WTC11 (cell line): ENCODE measurements around the gene TUBB4B. TPM values are rescaled to one million over a fixed set of nuclear protein-coding genes. Genes with fewer than 3 reads are reported as not detected.
A peak's percentile ranks its signal among the peaks of the same experiment; 100 is the strongest.

ENCODE experiments used
- ATAC-seq: fragments of 200-7000 bp; cut with Tn5 transposase; 2 replicates; pipeline ENCODE4 v1.10.0; 2021; ENCODE audit warnings: mild to moderate bottlenecking, moderate library complexity
- CTCF ChIA-PET: fragments of 300-600 bp; sonication (Branson Sonifier 250); formaldehyde crosslinking; loops from one replicate; lab custom pipeline; 2021; ENCODE audit warnings: antibody characterized with exemption; lab: Charles Lee
- POLR2A ChIA-PET: fragments of 350-600 bp; sonication (Branson Sonifier 250); formaldehyde crosslinking; loops from one replicate; lab custom pipeline; 2021; ENCODE audit warnings: antibody characterized with exemption; lab: Charles Lee
- DNase-seq: peaks from one replicate; pipeline ENCODE4 v3.0.0; 2021; ENCODE audit warnings: low spot score
- H3K27ac Mint-ChIP-seq: 2 replicates; pipeline ENCODE4 v1.8.0; 2021; ENCODE audit warnings: mixed read lengths
- H3K27me3 Mint-ChIP-seq: 2 replicates; pipeline ENCODE4 v1.8.0; 2021; ENCODE audit warnings: low read depth, mild to moderate bottlenecking, moderate library complexity, mixed read lengths
- H3K36me3 Mint-ChIP-seq: 2 replicates; pipeline ENCODE4 v1.8.0; 2021; ENCODE audit warnings: mixed read lengths
- H3K4me1 Mint-ChIP-seq: 2 replicates; pipeline ENCODE4 v1.8.0; 2022; ENCODE audit warnings: mixed read lengths
- H3K4me3 Mint-ChIP-seq: 2 replicates; pipeline ENCODE4 v1.8.0; 2021; ENCODE audit warnings: mild to moderate bottlenecking, moderate library complexity, mixed read lengths
- H3K9me3 Mint-ChIP-seq: 2 replicates; pipeline ENCODE4 v1.8.0; 2021; ENCODE audit warnings: mixed read lengths
- ARID4B ChIP-seq: sonication (generic); formaldehyde crosslinking; IDR thresholded peaks from 2 replicates; pipeline ENCODE4 v1.8.0; 2023; ENCODE audit warnings: missing genetic modification reagents, mild to moderate bottlenecking, borderline replicate concordance
- CREB1 ChIP-seq: sonication (generic); formaldehyde crosslinking; IDR thresholded peaks from 2 replicates; pipeline ENCODE4 v1.8.0; 2023; ENCODE audit warnings: mild to moderate bottlenecking, missing genetic modification reagents
- E2F5 ChIP-seq: sonication (generic); formaldehyde crosslinking; IDR thresholded peaks from 2 replicates; pipeline ENCODE4 v1.8.1; 2022; ENCODE audit warnings: mild to moderate bottlenecking, moderate library complexity, missing genetic modification reagents
- ELF4 ChIP-seq: sonication (generic); formaldehyde crosslinking; IDR thresholded peaks from 2 replicates; pipeline ENCODE4 v1.8.1; 2022; ENCODE audit warnings: low read depth, mild to moderate bottlenecking, moderate library complexity, missing genetic modification reagents
- IRF1 ChIP-seq: sonication (generic); formaldehyde crosslinking; IDR thresholded peaks from 2 replicates; pipeline ENCODE4 v1.8.0; 2023; ENCODE audit warnings: missing genetic modification reagents
- KAT7 ChIP-seq: sonication (generic); formaldehyde crosslinking; IDR thresholded peaks from 2 replicates; pipeline ENCODE4 v1.8.1; 2023; ENCODE audit warnings: missing genetic modification reagents, mild to moderate bottlenecking, borderline replicate concordance
- MAX ChIP-seq: sonication (generic); formaldehyde crosslinking; IDR thresholded peaks from 2 replicates; pipeline ENCODE4 v1.8.0; 2022; ENCODE audit warnings: mild to moderate bottlenecking, missing genetic modification reagents
- MXD4 ChIP-seq: fragments of 250-450 bp; sonication (Bioruptor Pico); IDR thresholded peaks from 2 replicates; pipeline ENCODE4 v1.8.0; 2021; ENCODE audit warnings: mild to moderate bottlenecking, moderate library complexity, borderline replicate concordance
- NR1H2 ChIP-seq: sonication (generic); formaldehyde crosslinking; IDR thresholded peaks from 2 replicates; pipeline ENCODE4 v1.9.0; 2021; ENCODE audit warnings: mild to moderate bottlenecking, moderate library complexity, missing genetic modification reagents
- NR3C1 ChIP-seq: sonication (generic); formaldehyde crosslinking; conservative IDR thresholded peaks from 2 replicates; pipeline ENCODE4 v1.8.1; 2023; ENCODE audit warnings: low read depth, mild to moderate bottlenecking, missing genetic modification reagents
- SMAD3 ChIP-seq: sonication (generic); formaldehyde crosslinking; IDR thresholded peaks from 2 replicates; pipeline ENCODE4 v1.8.0; 2022; ENCODE audit warnings: missing genetic modification reagents, mild to moderate bottlenecking, borderline replicate concordance
- TEAD1 ChIP-seq: sonication (generic); formaldehyde crosslinking; IDR thresholded peaks from 2 replicates; pipeline ENCODE4 v1.8.0; 2022; ENCODE audit warnings: mild to moderate bottlenecking, missing genetic modification reagents
- USF2 ChIP-seq: sonication (generic); formaldehyde crosslinking; IDR thresholded peaks from 2 replicates; pipeline ENCODE4 v1.8.1; 2023; ENCODE audit warnings: mild to moderate bottlenecking, missing genetic modification reagents, moderate library complexity
- ZBTB43 ChIP-seq: sonication (generic); formaldehyde crosslinking; IDR thresholded peaks from 2 replicates; pipeline ENCODE4 v1.8.1; 2023; ENCODE audit warnings: mild to moderate bottlenecking, missing genetic modification reagents
- ZNF232 ChIP-seq: sonication (generic); formaldehyde crosslinking; IDR thresholded peaks from 2 replicates; pipeline ENCODE4 v1.8.0; 2022; ENCODE audit warnings: mild to moderate bottlenecking, missing genetic modification reagents
- ZNF263 ChIP-seq: sonication (generic); formaldehyde crosslinking; IDR thresholded peaks from 2 replicates; pipeline ENCODE4 v1.8.1; 2022; ENCODE audit warnings: low read depth, mild to moderate bottlenecking, moderate library complexity, missing genetic modification reagents
- ZNF317 ChIP-seq: sonication (generic); formaldehyde crosslinking; IDR thresholded peaks from 2 replicates; pipeline ENCODE4 v1.8.1; 2023; ENCODE audit warnings: low read depth, mild to moderate bottlenecking, moderate library complexity, missing genetic modification reagents, borderline replicate concordance
- ZNF425 ChIP-seq: fragments of 250-450 bp; sonication (Bioruptor Pico); conservative IDR thresholded peaks from 2 replicates; pipeline ENCODE4 v1.9.0; 2021; ENCODE audit warnings: mild to moderate bottlenecking
- total RNA-seq: library from RNA; stranded (reverse); gene quantifications from 3 replicates; pipeline ENCODE4 v1.2.3, GENCODE V29; 2021

TUBB4B gene
- total RNA-seq, 1 experiment from 2014 or later: 375 TPM

GRCh38 chr9:137200311-137201204 lies 40.5 kb upstream of the TUBB4B start, which contains the start of gene TPRN (continued):
- TF ChIP-seq ZNF317 (no peak), NR1H2 (CRISPR knock-in tag) (no peak), SMAD3 (CRISPR knock-in tag) (peak; percentile 30; the same call in 1 of the 2 replicates)
- TF ChIP-seq, all 79 proteins: peak for 18

GRCh38 chr9:137201205-137201868 lies 39.8 kb upstream of the TUBB4B start:
- ChIA-PET CTCF (interaction anchor here (0.6 to 2.8 kb wide), 17 partner anchors 12 to 624 kb away, joined by 3 to 28 read pairs (median 5); partner anchors contain the start of genes AJM1, ANAPC2, CYSRT1 and ENTPD2), POLR2A (interaction anchor here (0.6 to 1.5 kb wide), 19 partner anchors 11 to 223 kb away, joined by 3 to 13 read pairs (median 5); partner anchors contain the start of genes ANAPC2, MAN1B1, NELFB and RNF208)
- H3K36me3 Mint-ChIP-seq: no peaks in the 10 kb centered on the region
- TF ChIP-seq ZNF425 (no peak), CREB1 (CRISPR knock-in tag) (no peak), USF2 (CRISPR knock-in tag) (no peak), MXD4 (CRISPR knock-in tag) (no peak), NR3C1 (no peak), E2F5 (no peak), KAT7 (0 out of 2 replicates have a peak, but pooled peaks have one; percentile 1), ZBTB43 (no peak), ZNF263 (CRISPR knock-in tag) (no peak), ZNF232 (CRISPR knock-in tag) (no peak), TEAD1 (no peak), IRF1 (CRISPR knock-in tag) (no peak), ARID4B (0 out of 2 replicates have a peak, but pooled peaks have one; percentile 53), MAX (CRISPR knock-in tag) (0 out of 2 replicates have a peak, but pooled peaks have one; percentile 5), ELF4 (CRISPR knock-in tag) (no peak)
- H3K27ac Mint-ChIP-seq: peak overlapping the region; percentile 91
- peak overlapping the region; percentile 81 for H3K4me3 Mint-ChIP-seq
- peak; percentile 0; the same call in 1 of the 2 replicates for ATAC-seq
- no peak for DNase-seq
- H3K9me3 Mint-ChIP-seq: no peaks in the 10 kb centered on the region
- H3K27me3 Mint-ChIP-seq: no peaks in the 10 kb centered on the region
- H3K4me1 Mint-ChIP-seq: peaks cover 34% of the 10 kb centered on the region
